Pancreas (tissue), 10 donors: ENCODE measurements around the gene VPS13D. TPM values are rescaled to one million over a fixed set of nuclear protein-coding genes. Genes with fewer than 3 reads are reported as not detected.
A peak's percentile ranks its signal among the peaks of the same experiment; 100 is the strongest.
"Not testable (repeated sequence)": the region's sequence is repeated elsewhere in the genome, so short reads cannot be mapped to it uniquely, and the experiment has no call there.

Experiments
- ATAC-seq, 4 donors: fragments of 200-7000 bp; cut with Tn5 transposase; one replicate each; pipeline versions ENCODE4 v1.8.0 to v1.9.1; 2020; ENCODE audit warnings: mild to moderate bottlenecking in 4 of 4, moderate library complexity in 4 of 4
- DNase-seq, 6 donors: peaks; one replicate each; pipeline ENCODE4 v3.0.0-alpha.2; 2020
- FAIRE-seq: peaks from 2 replicates; lab custom pipeline; 2012; peaks lifted over from hg19 to GRCh38; lab: Jason Lieb, UNC
- H3K27ac ChIP-seq, 4 donors: fragments of 200-600 bp; sonication (generic); 1 replicate in 3 of 4; 2 replicates in 1 of 4; pipeline versions ENCODE4 v1.5.0 to v1.8.0; 2020
- H3K27me3 ChIP-seq, 4 donors: fragments of 200-600 bp; one replicate each; pipeline ENCODE4 v1.8.0; 2021
- H3K36me3 ChIP-seq, 3 donors: fragments of 200-600 bp; sonication (generic) in 1 of 3; one replicate each; pipeline versions ENCODE4 v1.5.0 to v1.8.0; 2020 to 2021
- H3K4me1 ChIP-seq, 3 donors: fragments of 200-600 bp; one replicate each; pipeline ENCODE4 v1.8.0; 2021
- H3K4me3 ChIP-seq, 4 donors: fragments of 200-600 bp; sonication (generic) in 2 of 4; one replicate each; pipeline versions ENCODE4 v1.5.0 to v1.8.0; 2020 to 2021
- H3K9me3 ChIP-seq, 4 donors: fragments of 200-600 bp; one replicate each; pipeline ENCODE4 v1.8.0; 2021
- CTCF ChIP-seq, 4 donors: fragments of 200-600 bp; sonication (generic) in 3 of 4; IDR thresholded peaks; one replicate each; pipeline versions ENCODE4 v1.5.0 to v1.8.0; 2021; ENCODE audit warnings: antibody characterized with exemption in 4 of 4
- WGBS, 2 donors: extraction: QIAGEN DNeasy Blood & Tissue Kit; methylation state at CpG; one replicate each; pipeline ENCODE4 v1.1.7; 2013; 5-methylcytosine and 5-hydroxymethylcytosine counted together
- intact Hi-C, 3 donors: fragments of 100-400 bp; cut with DNase I; formaldehyde crosslinking; loops; one replicate each; pipeline versions ENCODE4 v1.11.1 to v1.14.2; 2022
- polyA plus RNA-seq, 2 donors: library from polyadenylated mRNA; stranded (reverse); fragments of 200-250 nt; gene quantifications; one replicate each; pipeline ENCODE4 v1.2.3, GENCODE V29; 2013
- total RNA-seq, 6 donors: library from RNA; stranded (reverse); fragmentation: NEBNext Ultra II Directional in 4 of 6; extraction: Animal tissue kit (Norgen Biotek cat#: 25700) in 4 of 6; gene quantifications; one replicate each; pipeline versions ENCODE4 v1.2.1 to v1.2.4, GENCODE V29; 2021 to 2023
- donor health status: healthy with polysubstance abuse.
- donor health status: DM: no; HTN: no; CAD: no; lungs with moderate emphysema.
- donor health status: DM: no; HTN: no; CAD: no.
- donor health status: control.
- donor health status: control.
- donor health status: Bipolar disorder and iron deficiency.
- donor health status: DM: yes; HTN: yes; CAD: no.
- donor health status: DM: no; HTN: no; CAD: no.
- donor health status: DM: no; HTN: no; CAD: no.
- donor health status: DM: yes; HTN: yes; CAD: no.

Gene VPS13D
- total and polyA plus RNA-seq, 8 donors: 13.7 to 39.0 (median 24.8) TPM

DNA sequence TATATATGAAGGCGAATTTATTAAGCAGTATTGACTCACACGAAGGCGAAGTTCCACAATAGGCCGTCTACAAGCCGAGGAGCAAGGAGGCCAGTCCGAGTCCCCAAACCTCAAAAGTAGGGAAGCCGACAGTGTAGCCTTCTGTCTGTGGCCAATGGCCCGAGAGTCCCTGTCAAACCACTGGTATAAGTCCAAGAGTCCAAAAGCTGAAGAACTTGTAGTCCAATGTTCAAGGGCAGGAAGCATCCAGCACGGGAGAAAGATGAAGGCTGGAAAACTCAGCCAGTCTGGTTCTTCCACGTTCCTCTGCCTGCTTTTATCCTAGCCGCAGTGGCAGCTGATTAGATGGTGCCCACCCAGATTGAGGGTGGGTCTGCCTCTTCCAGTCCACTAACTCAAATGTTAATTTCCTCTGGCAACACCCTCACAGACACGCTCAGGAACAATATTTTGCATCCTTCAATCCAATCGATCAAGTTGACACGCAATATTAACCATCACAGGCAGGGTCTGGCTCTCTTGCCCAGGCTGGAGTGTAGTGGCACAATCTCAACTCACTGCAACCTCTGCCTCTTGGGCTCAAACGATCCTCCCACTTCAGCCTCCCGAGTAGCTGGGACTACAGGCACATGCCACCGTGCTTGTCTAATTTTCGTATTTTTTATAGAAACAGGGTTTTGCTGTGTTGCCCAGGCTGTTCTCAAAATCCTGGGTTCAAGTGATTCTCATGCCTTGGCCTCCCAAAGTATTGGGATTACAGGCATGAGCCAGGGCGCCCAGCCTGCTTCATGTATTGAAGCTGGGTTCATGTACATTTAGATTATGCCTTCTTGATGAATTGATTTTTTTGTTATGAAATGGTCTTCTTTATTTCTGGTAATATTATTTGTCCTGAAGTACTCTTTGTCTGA, 302.8 kb downstream of the VPS13D start:
- Histone ChIP-seq H3K4me3 (no peak overlapping the region), H3K9me3 (no peaks in the 10 kb centered on the region), H3K27me3 (no peaks in the 10 kb centered on the region), H3K4me1 (peaks cover 26 to 31% (median 28%) of the 10 kb centered on the region in 3 donors), H3K27ac (no peak overlapping the region), H3K36me3 (no peaks in the 10 kb centered on the region)
- ATAC-seq (no peak), FAIRE-seq (no peak), DNase-seq (no peak)
- 87 to 89% methylated on average over 19 of the region's 19 CpGs for WGBS, 2 donors
- TF ChIP-seq CTCF (IDR thresholded peaks at IDR 0.05): no peak
- intact Hi-C loops: no loop called here

DNA sequence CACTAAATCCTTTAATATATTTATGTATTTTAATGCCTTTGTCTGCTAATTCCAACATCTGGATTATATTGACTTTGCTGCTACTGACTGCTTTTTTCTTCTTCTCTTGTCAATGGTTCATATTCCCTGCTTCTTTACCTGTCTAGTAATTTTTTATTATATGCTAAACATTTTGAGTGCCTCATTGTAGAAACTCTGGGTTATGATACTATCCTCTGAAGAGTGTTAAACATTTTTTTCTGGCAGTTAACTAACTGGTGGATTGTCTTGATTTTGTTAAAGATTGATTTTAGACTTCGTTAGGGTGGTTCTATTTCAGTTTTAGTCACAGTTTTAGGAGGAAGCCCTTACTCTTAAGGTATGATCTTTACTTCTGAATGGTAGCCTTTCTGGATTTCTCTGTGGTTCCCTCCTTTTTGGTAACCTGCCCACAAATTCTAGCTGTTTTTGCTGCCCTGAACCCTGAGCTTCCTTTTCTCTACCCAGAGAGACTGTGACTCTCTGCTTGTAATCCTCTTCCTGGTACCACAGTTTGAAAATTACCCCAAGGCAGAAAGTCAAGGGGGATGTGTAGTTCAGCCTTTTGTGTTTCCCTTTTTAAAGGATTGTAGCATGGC, 306.3 kb downstream of the VPS13D start:
- WGBS, 2 donors: 89 to 92% methylated on average over 1 of the region's 1 CpG
- no peak for ATAC-seq
- FAIRE-seq: no peak
- Histone ChIP-seq H3K36me3 (no peaks in the 10 kb centered on the region), H3K27me3 (no peaks in the 10 kb centered on the region), H3K27ac (no peak overlapping the region), H3K4me1 (peaks cover 0 to under 1% (median 0%) of the 10 kb centered on the region in 3 donors), H3K9me3 (no peaks in the 10 kb centered on the region), H3K4me3 (no peak overlapping the region)
- intact Hi-C loops: no loop called here
- no peak for DNase-seq
- TF ChIP-seq CTCF (IDR thresholded peaks at IDR 0.05): no peak

DNA sequence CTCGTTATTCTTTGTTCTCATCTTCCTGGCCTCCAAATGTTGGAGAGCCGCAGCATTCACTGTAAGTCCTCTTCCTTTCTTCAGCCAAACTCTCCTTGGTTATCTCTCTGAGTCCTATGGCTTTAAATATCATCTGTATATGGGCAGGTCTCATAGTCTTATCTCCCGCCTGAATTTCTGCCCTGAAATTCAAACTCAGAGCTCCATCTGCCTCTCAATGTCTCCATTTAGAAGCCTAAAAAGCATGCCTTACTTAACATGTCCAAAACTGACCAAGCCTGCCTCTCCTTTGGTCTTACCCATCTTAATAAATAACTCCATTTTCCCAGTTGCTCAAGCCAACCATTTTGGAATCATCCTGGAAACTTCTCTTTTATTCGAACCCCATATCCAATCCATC, 307.5 kb downstream of the VPS13D start:
- TF ChIP-seq CTCF (IDR thresholded peaks at IDR 0.05): no peak
- H3K4me1 ChIP-seq: no peaks in the 10 kb centered on the region
- no peaks in the 10 kb centered on the region for H3K9me3 ChIP-seq
- no peaks in the 10 kb centered on the region for H3K27me3 ChIP-seq
- DNase-seq: no peak
- 92 to 93% methylated on average over 4 of the region's 4 CpGs for WGBS, 2 donors
- no peaks in the 10 kb centered on the region for H3K36me3 ChIP-seq
- ATAC-seq: no peak
- H3K27ac ChIP-seq: no peak overlapping the region
- H3K4me3 ChIP-seq: no peak overlapping the region
- intact Hi-C loops: no loop called here
- no peak for FAIRE-seq

DNA sequence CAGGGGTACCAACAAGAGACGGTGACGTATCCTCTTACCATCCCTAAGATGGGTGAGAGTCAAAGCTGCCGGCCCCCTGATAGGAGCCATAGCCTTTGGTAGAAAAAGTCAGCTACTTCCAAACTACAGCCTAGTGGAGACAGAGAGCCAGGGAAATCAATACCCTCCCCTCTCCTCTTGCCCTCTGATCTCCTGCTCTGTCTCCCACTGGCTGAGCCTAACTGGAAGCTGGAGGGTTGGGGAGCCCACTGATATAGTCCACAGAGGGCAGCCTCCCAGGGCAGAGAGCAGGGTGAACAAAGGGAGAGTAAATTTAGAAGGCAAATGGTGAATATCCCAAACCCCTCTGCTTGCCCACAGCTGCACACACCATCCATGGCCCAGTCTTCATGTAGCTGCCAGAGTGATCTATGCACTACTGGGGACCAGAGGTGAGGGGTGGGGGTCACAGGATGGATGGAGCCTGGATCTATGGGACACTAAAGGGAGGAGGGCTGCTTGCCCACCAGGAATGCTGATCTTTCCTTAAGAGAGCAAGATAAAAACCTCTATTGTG, 308.2 kb downstream of the VPS13D start:
- no peak overlapping the region for H3K4me3 ChIP-seq
- no peak for TF ChIP-seq CTCF (IDR thresholded peaks at IDR 0.05)
- no peaks in the 10 kb centered on the region for H3K36me3 ChIP-seq
- H3K27me3 ChIP-seq: no peaks in the 10 kb centered on the region
- DNase-seq: peak in 1 of 6 donors; percentile 20
- H3K9me3 ChIP-seq: no peaks in the 10 kb centered on the region
- ATAC-seq: no peak
- no peaks in the 10 kb centered on the region for H3K4me1 ChIP-seq
- H3K27ac ChIP-seq: no peak overlapping the region
- no peak for FAIRE-seq
- WGBS, 2 donors: 89 to 98% methylated on average over 3 of the region's 3 CpGs
- intact Hi-C loops: no loop called here

DNA sequence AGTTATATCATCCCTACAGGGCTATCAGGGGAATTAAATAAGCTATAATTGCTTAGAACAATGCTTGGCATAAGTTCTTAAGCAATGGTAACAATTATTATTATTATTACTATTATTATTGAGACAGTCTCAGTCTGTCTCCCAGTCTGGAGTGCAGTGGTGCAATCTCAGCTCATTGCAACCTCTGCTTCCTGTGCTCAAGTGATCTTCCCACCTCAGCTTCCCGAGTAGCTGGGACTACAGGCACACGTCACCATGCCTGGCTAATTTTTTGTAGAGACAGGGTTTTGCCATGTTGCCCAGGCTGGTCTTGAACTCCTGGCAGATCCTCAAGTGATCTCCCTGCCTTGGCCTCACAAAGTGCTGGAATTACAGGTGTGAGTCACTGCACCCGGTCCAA, 308.7 kb downstream of the VPS13D start:
- ATAC-seq, intact Hi-C loops, H3K27me3 ChIP-seq, H3K27ac ChIP-seq, DNase-seq, H3K4me3 ChIP-seq, FAIRE-seq, H3K9me3 ChIP-seq, H3K4me1 ChIP-seq, H3K36me3 ChIP-seq: not testable (repeated sequence)
- 85 to 90% methylated on average over 3 of the region's 3 CpGs for WGBS, 2 donors
